Stimulated activated CD4-positive, alpha-beta T cell treated with anti-CD3 and anti-CD28 coated beads, Interleukin-1b, Interleukin-23, amount 100 ng/mL, for 1 hour (primary cell): Measurements from ENCODE around the gene LENG9.
"Not testable (repeated sequence)": the region's sequence is repeated elsewhere in the genome, so short reads cannot be mapped to it uniquely, and the experiment has no call there.

Experiments used
- DNase-seq, 2 donors: peaks; one replicate each; pipeline ENCODE4 v3.0.0-alpha.2; 2020; ENCODE audit warnings: low read depth in 2 of 2

LENG9 gene

GRCh38 chr19:54463531-54464043 is at the start of gene LENG9:
TSS of gene LENG9 (minus strand) at chr19:54463778. CDS start at chr19:54463526, 252 bp downstream.
- DNase-seq, result peak; percentile 81 to 93

DNA sequence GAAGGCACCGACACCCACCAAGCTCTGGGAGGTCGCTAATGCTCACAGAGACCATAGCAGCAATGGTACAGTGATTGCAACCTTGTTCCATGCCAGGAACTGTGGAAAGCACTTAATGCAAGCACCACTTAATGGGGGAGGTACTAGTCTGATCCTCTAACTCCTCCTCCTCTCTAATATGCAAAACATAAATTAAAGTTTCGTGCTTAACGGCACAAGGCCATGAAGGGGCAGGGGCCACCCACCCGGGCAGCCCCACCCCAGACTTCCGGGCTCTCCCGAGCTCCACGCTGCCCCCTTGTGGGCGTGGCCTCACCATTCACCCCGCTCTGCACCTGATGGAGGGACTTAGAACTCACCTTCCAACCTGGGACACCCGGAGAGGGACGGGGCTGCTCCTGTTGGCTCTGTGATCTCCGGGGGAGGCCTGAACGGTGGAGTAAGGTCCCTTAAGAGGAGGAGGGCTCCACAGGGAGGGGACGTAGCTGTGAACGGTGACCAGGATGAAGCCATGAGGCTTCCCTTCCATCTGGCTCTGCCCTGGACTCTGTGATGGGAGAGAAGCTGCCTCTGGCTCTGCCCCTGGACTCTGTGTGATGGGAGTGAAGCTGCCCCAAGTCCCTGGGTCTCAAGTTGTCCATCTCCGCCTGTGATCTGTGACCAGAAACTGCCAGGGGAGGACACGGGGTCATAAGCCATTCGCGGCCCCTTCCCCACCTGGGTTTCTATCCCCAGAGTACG is 45.8 kb upstream of the LENG9 start:
- DNase-seq, result not testable (repeated sequence)

GRCh38 chr19:54508487-54508886 is 44.9 kb upstream of the LENG9 start:
- not testable (repeated sequence) for DNase-seq

GRCh38 chr19:54507824-54508223 is 44.2 kb upstream of the LENG9 start:
- no peak for DNase-seq

DNA sequence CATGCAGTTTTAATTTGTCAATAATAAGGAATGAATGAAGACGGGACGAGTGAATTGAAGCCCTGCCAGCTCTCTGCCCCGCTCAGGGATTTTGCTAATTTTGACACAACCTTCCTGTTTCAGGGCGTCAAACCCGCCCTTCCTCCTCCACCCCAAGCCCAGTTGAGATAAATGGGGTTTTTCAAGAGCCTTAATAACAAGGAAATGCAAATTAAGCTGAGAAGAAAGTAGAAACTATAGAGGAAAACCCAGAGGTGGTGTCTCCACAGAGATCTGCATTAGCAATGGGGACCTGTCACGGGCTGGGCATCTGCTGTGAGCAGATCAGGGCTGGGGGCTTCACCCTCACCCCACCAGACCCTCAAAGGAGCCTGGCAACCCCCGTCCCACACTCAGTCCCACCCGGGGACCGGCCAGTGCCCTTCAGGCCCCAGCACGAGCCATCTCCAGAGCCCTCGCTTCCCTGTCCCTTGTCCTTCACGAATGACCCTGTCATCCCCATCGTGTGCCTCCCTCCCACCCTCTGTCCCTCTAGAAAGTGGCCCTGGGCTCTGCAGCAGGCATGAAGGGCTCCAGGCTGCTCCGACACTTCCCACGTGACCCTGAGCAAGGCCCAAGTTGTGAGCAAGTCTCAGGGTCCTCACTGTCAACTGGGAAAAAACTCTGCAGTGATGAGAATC is 43.6 kb upstream of the LENG9 start:
- not testable (repeated sequence) for DNase-seq

- DNase-seq, result no peak
Measured at GRCh38 chr19:54506079-54506478, 42.5 kb upstream of the LENG9 start.

DNA sequence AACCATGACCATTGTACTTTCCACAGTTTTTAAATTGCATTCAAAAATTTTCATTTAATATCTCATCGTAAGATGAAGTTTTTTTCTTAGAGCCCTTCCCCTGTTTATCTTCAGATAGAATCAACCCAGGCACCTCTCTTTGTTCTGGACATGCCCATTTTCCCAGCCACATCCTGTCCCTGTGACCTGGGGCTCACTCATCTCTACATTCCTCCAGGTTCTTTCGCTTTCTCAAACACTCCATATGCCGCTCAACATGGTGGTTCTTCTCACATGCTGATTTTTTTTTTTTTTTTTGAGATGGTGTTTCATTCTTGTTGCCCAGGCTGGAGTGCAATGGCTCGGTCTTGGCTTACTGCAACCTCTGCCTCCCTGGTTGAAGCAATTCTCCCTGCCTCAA is 42.0 kb upstream of the LENG9 start:
- DNase-seq, result not testable (repeated sequence)

DNA sequence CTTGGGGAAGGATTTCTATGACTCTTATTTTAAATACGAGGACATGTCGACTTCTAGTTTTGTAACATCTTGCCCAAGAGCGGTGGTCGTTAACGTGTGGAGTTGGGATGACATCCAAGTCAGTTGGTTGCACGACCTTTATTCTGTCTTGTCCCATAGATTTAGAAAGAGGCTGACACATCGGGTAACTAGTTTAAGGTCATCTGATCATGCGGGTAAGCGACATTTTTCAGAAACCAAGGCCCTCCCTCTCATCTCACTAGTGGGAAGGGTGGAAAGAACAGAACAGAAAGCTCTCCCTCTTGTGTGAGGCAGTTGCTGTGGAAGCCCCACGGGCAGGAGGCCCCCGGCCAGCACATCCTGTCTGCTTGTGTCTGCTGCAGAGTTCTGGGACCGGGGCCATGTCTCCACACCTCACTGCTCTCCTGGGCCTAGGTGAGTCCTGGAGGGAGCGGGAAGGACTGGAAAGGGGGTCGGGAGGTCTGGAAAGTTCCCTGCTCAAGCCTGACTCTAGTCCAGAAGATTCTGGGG is 39.0 kb upstream of the LENG9 start, which contains the start of gene LAIR2:
Gene LAIR2, plus strand, starts transcription at position 314 of the 531 bp plus-strand sequence. Its CDS starts 88 bp downstream, at position 402.
- DNase-seq, result no peak

- DNase-seq, result not testable (repeated sequence)
Measured at GRCh38 chr19:54498451-54498772, 34.8 kb upstream of the LENG9 start.

- DNase-seq, result not testable (repeated sequence)
Measured at GRCh38 chr19:54497747-54498450, 34.3 kb upstream of the LENG9 start.

- DNase-seq, result not testable (repeated sequence)
Measured at GRCh38 chr19:54495284-54495683, 31.7 kb upstream of the LENG9 start.

DNA sequence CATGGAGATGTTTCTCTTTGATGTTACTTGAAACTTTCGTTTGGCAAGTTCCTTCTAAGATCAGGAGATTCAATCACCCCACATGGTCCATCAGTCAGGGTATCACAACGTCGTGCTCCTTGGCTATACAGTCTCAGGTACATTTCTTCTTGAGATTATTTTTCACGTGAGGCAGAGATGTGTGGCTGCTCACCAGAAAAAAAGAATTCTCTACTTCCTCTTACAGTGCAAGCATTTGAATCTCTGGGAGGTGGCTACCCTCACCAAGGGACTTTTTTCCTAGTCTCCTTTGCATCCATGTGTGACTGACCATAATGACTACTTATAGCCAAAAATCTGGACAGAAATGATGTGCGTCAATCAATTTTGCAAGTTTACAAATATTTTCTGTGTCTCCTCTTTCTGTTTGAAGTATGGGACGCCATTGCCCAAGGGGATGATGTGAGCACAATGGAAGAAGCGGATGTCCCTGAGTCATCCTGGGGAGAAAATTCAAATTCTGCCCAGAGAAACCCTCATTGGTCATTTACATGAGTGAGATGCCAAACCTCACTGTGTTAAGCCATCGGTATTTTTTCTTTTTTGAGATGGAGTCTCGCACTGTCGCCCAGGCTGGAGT is 30.5 kb upstream of the LENG9 start:
- no peak for DNase-seq

- DNase-seq, result not testable (repeated sequence)
Measured at GRCh38 chr19:54493056-54493455, 29.5 kb upstream of the LENG9 start.

DNA sequence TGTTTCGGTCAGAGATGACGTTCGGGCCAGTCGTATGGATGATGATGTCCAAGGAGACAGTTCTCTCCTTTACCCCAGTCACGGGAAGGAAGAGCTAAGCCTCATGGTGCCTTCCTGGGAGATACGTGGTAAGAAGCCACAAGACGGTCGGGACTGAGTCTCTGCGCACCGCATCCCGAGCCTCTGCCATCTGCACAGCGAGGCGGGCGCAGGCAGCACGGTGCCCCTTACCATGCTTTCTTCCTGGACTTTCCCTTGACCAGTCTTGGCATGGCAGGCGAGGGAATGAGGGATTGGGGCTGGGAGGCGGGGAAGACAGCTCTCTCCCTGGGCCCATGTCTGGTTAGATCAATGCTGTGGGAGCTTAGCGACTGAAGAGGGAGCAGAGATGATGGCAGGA is 29.0 kb upstream of the LENG9 start:
- DNase-seq, result no peak

GRCh38 chr19:54489766-54490165 is 26.2 kb upstream of the LENG9 start:
- DNase-seq, result no peak

- no peak for DNase-seq
Measured at GRCh38 chr19:54489341-54489740, 25.8 kb upstream of the LENG9 start.

- DNase-seq, result no peak
Measured at GRCh38 chr19:54485851-54486250, 22.3 kb upstream of the LENG9 start.

- DNase-seq, result no peak
Measured at GRCh38 chr19:54484451-54484850, 20.9 kb upstream of the LENG9 start.

DNA sequence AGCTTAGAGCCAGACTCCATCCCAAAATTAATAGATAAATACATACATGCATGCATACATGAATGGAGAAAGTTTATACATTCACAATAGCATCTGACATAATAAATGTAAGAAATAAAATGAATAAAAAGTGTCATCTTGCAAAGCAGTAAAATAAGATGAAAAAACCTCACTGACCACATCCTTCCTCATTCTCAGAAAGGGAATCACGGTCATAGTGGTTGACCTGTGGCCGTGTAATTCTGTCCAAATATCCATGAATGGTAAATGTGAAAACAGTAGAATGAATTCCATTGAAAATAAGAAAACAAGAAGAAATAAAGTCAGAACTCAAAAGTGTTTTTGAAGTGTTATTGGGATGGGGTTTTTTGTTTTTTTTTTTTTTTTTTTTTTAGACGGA is 19.3 kb upstream of the LENG9 start:
- no peak for DNase-seq

DNA sequence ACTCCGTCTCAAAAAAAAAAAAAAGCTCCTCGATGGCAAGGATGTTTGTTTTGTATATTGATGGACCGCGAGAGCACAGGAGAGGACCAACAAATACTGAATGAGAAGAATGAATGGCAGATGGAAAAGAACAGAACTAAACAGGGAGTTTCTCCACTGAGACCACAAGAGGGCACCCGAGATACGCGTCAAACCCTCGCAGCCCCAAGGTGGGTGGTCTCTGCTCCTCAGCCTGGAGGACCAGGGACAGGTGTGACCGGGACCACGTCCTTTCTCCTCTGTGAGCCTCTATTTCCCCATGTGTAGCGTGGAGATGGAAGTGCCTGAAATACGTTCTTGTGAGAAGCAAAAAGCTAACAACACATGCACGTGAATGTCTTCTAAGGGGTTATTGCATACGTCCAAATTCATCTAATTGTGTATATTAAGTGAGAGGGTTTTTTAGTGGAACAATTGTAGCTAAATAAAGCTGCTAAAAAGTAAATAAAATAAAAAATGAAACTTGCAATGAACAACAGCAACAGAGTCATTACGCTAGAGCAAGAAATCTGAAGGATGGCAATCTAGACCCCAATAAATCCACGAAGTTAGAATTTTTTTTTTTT is 17.9 kb upstream of the LENG9 start:
- no peak for DNase-seq

DNA sequence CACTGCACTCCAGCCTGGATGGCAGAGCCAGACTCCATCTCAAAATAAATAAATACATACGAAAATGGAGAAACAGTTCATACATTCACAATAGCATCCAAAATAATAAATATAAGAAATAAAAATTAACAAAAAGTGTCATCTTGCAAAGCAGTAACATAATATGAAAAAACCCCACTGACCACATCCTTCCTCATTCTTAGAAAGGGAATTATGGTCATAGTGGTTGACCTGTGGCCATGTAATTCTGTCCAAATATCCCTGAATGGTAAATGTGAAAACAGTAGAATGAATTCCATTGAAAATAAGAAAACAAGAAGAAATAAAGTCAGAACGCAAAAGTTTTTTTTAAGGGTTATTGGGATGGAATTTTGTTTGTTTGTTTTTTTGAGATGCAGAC is 16.5 kb upstream of the LENG9 start:
- DNase-seq, result no peak
